HL-60/S4 treated with retinoic acid at 250 ng/mL for 4 days and 3 days (cell line): Measurements from ENCODE around the gene EPHB3.

Experiments
- in situ Hi-C: fragments of 300-500 bp; cut with MboI; formaldehyde crosslinking; loops from 2 replicates; pipeline ENCODE4 v1.7.0; 2022; ENCODE audit warnings: low sequenced_read_pairs

EPHB3 gene

GRCh38 chr3:184576457-184577240 lies 15.1 kb downstream of the EPHB3 start:
- in situ Hi-C loops, result no loop called here

- in situ Hi-C loops, result no loop called here
Observed at GRCh38 chr3:184577546-184577945, 16.0 kb downstream of the EPHB3 start.

- in situ Hi-C loops, result no loop called here
Observed at GRCh38 chr3:184578218-184578617, 16.6 kb downstream of the EPHB3 start.

- in situ Hi-C loops, result no loop called here
Observed at GRCh38 chr3:184578822-184579221, 17.2 kb downstream of the EPHB3 start.

- in situ Hi-C loops, result no loop called here
Observed at GRCh38 chr3:184579513-184579912, 17.9 kb downstream of the EPHB3 start.

- in situ Hi-C loops, result no loop called here
Observed at GRCh38 chr3:184580376-184580775, 18.8 kb downstream of the EPHB3 start.

- in situ Hi-C loops, result no loop called here
Observed at GRCh38 chr3:184581331-184581855, 19.8 kb downstream of the EPHB3 start.

GRCh38 chr3:184582646-184583577 lies 21.3 kb downstream of the EPHB3 start:
- in situ Hi-C loops, result no loop called here

GRCh38 chr3:184583578-184584451 lies 22.2 kb downstream of the EPHB3 start:
- in situ Hi-C loops, result no loop called here

- in situ Hi-C loops, result no loop called here
Observed at GRCh38 chr3:184584464-184584891, 22.9 kb downstream of the EPHB3 start.

GRCh38 chr3:184585545-184585944 lies 24.0 kb downstream of the EPHB3 start:
- in situ Hi-C loops, result no loop called here

GRCh38 chr3:184586851-184587250 lies 25.3 kb downstream of the EPHB3 start:
- in situ Hi-C loops, result no loop called here

- in situ Hi-C loops, result no loop called here
Observed at GRCh38 chr3:184588776-184589175, 27.2 kb downstream of the EPHB3 start.

- in situ Hi-C loops, result no loop called here
Observed at GRCh38 chr3:184590795-184591194, 29.2 kb downstream of the EPHB3 start.

- in situ Hi-C loops, result no loop called here
Observed at GRCh38 chr3:184591789-184592188, 30.2 kb downstream of the EPHB3 start.

GRCh38 chr3:184592371-184593219 lies 31.0 kb downstream of the EPHB3 start:
- in situ Hi-C loops, result no loop called here

- in situ Hi-C loops, result no loop called here
Observed at GRCh38 chr3:184593220-184593927, 31.8 kb downstream of the EPHB3 start.

GRCh38 chr3:184593928-184594303 lies 32.3 kb downstream of the EPHB3 start:
- in situ Hi-C loops, result no loop called here

- in situ Hi-C loops, result no loop called here
Observed at GRCh38 chr3:184594371-184595001, 32.9 kb downstream of the EPHB3 start.
